Liver (tissue), 3 donors: Measurements from ENCODE around the gene MNAT1.

Experiments used
- ATF3 ChIP-seq: IDR thresholded peaks from 2 replicates; pipeline ENCODE4 v1.6.1; 2016; ENCODE audit warnings: antibody characterized with exemption
- EGR1 ChIP-seq, 2 donors: IDR thresholded peaks; 2 replicates each; pipeline ENCODE4 v1.6.1; 2016 to 2018; ENCODE audit warnings: antibody characterized with exemption in 2 of 2, low read depth in 2 of 2
- MAX ChIP-seq: IDR thresholded peaks from 2 replicates; pipeline ENCODE4 v1.6.1; 2016; ENCODE audit warnings: antibody characterized with exemption
- NR2F2 ChIP-seq: IDR thresholded peaks from 2 replicates; pipeline ENCODE4 v1.6.1; 2016; ENCODE audit warnings: antibody characterized with exemption
- RAD21 ChIP-seq, 2 donors: IDR thresholded peaks; 2 replicates each; pipeline ENCODE4 v1.6.1; 2016; ENCODE audit warnings: antibody characterized with exemption in 2 of 2, mild to moderate bottlenecking in 2 of 2
- RXRA ChIP-seq, 2 donors: IDR thresholded peaks; 2 replicates each; pipeline ENCODE4 v1.6.1; 2017 to 2018; ENCODE audit warnings: antibody characterized with exemption in 2 of 2, mild to moderate bottlenecking in 1 of 2
- SP1 ChIP-seq: IDR thresholded peaks from 2 replicates; pipeline ENCODE4 v1.6.1; 2018; ENCODE audit warnings: antibody characterized with exemption, mild to moderate bottlenecking
- TAF1 ChIP-seq: conservative IDR thresholded peaks from 2 replicates; pipeline ENCODE4 v1.6.1; 2016; ENCODE audit warnings: antibody characterized with exemption, mild to moderate bottlenecking
- TF ChIP-seq, protein P1 (sequence below): fragments of 150-350 bp; IDR thresholded peaks from 2 replicates; pipeline ENCODE4 v1.5.1; 2017; ENCODE audit warnings: improper control_type of control experiment, low read depth, low read length; ENCODE audit not compliant: missing input control
- TF ChIP-seq, protein P2 (sequence below): IDR thresholded peaks from 2 replicates; pipeline ENCODE4 v1.6.1; 2016; ENCODE audit warnings: antibody characterized with exemption, mild to moderate bottlenecking
- TF ChIP-seq, protein P3 (sequence below): IDR thresholded peaks from 2 replicates; pipeline ENCODE4 v1.6.1; 2016; ENCODE audit warnings: antibody characterized with exemption
- donor health status: healthy.
- donor health status: healthy.

DNA sequence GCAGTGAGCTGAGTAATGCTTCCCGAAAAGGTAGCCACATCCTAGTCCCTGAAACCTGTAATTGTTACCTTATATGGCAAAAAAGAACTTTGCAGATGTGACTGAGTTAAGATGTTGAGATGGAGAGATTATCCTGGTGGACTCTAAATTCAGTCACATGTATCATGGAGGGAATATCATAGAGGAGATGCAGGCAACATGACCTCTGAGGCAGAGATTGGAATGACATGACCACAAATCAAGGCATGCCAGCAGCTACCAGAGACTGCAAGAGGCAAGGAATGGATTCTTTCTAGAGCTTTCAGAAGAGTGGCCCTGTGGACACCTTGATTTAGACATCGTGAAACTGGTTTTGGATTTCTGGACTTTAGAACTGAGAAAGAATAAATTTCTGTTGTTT lies 265.0 kb downstream of the MNAT1 start:
- TF ChIP-seq RAD21 (IDR thresholded peaks at IDR 0.05) (no peak), TAF1 (no peak), MAX (no peak), EGR1 (IDR thresholded peaks at IDR 0.05; ENCODE audit: low read depth in 2 of 2) (no peak), RXRA (IDR thresholded peaks at IDR 0.05) (no peak), SP1 (no peak), NR2F2 (no peak), ATF3 (no peak)
- TF ChIP-seq, protein P1, sequence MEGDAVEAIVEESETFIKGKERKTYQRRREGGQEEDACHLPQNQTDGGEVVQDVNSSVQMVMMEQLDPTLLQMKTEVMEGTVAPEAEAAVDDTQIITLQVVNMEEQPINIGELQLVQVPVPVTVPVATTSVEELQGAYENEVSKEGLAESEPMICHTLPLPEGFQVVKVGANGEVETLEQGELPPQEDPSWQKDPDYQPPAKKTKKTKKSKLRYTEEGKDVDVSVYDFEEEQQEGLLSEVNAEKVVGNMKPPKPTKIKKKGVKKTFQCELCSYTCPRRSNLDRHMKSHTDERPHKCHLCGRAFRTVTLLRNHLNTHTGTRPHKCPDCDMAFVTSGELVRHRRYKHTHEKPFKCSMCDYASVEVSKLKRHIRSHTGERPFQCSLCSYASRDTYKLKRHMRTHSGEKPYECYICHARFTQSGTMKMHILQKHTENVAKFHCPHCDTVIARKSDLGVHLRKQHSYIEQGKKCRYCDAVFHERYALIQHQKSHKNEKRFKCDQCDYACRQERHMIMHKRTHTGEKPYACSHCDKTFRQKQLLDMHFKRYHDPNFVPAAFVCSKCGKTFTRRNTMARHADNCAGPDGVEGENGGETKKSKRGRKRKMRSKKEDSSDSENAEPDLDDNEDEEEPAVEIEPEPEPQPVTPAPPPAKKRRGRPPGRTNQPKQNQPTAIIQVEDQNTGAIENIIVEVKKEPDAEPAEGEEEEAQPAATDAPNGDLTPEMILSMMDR: no peak
- TF ChIP-seq, protein P2, sequence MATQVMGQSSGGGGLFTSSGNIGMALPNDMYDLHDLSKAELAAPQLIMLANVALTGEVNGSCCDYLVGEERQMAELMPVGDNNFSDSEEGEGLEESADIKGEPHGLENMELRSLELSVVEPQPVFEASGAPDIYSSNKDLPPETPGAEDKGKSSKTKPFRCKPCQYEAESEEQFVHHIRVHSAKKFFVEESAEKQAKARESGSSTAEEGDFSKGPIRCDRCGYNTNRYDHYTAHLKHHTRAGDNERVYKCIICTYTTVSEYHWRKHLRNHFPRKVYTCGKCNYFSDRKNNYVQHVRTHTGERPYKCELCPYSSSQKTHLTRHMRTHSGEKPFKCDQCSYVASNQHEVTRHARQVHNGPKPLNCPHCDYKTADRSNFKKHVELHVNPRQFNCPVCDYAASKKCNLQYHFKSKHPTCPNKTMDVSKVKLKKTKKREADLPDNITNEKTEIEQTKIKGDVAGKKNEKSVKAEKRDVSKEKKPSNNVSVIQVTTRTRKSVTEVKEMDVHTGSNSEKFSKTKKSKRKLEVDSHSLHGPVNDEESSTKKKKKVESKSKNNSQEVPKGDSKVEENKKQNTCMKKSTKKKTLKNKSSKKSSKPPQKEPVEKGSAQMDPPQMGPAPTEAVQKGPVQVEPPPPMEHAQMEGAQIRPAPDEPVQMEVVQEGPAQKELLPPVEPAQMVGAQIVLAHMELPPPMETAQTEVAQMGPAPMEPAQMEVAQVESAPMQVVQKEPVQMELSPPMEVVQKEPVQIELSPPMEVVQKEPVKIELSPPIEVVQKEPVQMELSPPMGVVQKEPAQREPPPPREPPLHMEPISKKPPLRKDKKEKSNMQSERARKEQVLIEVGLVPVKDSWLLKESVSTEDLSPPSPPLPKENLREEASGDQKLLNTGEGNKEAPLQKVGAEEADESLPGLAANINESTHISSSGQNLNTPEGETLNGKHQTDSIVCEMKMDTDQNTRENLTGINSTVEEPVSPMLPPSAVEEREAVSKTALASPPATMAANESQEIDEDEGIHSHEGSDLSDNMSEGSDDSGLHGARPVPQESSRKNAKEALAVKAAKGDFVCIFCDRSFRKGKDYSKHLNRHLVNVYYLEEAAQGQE: no peak
- TF ChIP-seq, protein P3, sequence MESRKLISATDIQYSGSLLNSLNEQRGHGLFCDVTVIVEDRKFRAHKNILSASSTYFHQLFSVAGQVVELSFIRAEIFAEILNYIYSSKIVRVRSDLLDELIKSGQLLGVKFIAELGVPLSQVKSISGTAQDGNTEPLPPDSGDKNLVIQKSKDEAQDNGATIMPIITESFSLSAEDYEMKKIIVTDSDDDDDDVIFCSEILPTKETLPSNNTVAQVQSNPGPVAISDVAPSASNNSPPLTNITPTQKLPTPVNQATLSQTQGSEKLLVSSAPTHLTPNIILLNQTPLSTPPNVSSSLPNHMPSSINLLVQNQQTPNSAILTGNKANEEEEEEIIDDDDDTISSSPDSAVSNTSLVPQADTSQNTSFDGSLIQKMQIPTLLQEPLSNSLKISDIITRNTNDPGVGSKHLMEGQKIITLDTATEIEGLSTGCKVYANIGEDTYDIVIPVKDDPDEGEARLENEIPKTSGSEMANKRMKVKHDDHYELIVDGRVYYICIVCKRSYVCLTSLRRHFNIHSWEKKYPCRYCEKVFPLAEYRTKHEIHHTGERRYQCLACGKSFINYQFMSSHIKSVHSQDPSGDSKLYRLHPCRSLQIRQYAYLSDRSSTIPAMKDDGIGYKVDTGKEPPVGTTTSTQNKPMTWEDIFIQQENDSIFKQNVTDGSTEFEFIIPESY: no peak
